ENCODE measurements around the gene FOXRED1. TPM values are rescaled to one million over a fixed set of nuclear protein-coding genes. Genes with fewer than 3 reads are reported as not detected.
"Not testable (repeated sequence)": the region's sequence is repeated elsewhere in the genome, so short reads cannot be mapped to it uniquely, and the experiment has no call there.

The FOXRED1 gene
- 22.2 TPM for total RNA-seq
- long read RNA-seq, transcript FOXRED1-201 (11 exons, 1,970 nt): major isoform, 52 of 89 reads
- long read RNA-seq, partial matches to known transcripts: 5 of 89 reads
- long read RNA-seq, other reads (novel, unspliced or antisense): 30 of 89 reads

DNA sequence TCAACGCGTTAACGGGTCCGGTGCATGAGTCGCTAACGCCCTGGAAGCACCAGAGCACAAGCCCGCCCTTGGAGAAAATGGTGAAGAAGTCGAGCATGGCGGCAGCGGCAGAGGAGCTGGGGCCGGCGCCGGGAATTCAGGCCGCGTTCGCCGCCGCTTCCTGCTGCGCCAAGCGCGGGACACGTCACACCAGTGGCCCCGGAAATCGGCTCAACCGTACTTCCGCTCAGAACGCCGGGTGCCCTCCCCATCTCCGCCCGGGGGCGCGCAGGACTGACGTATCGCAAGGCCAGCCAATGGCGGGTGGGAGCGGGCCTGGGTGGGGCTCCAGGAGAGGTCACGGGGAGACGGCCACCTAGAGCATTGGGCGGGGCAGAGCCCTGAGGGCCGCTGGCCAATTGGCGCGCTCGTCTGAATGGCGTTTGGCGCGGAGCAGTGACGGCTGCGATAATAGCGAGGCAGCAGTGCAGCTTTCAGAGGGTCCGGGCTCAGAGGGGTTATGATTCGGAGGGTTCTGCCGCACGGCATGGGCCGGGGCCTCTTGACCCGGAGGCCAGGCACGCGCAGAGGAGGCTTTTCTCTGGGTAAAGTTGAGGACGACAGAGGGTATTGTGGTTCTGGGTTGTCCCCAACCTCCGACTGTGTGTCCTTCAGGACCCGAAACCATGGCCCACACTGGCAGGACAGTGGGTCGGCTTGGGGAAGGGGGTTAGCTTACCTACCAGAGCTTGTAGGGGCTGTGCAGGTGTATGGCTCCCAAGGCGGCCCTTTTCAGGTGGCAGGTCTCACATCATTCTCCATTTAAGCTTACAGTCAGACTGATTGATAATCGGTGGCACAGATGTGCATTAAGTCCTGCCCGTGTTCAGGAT is at the start of gene FOXRED1, which contains the start of gene SRPRA:
Gene FOXRED1, plus strand, starts transcription at position 447 of the 872 bp plus-strand sequence. Its CDS starts 53 bp downstream, at position 500.
Gene SRPRA, minus strand, starts transcription at position 188 of the 872 bp plus-strand sequence. Its CDS starts 91 bp downstream, at position 97.
- peak; percentile 100 for DNase-seq (ENCODE audit: low spot score)

DNA sequence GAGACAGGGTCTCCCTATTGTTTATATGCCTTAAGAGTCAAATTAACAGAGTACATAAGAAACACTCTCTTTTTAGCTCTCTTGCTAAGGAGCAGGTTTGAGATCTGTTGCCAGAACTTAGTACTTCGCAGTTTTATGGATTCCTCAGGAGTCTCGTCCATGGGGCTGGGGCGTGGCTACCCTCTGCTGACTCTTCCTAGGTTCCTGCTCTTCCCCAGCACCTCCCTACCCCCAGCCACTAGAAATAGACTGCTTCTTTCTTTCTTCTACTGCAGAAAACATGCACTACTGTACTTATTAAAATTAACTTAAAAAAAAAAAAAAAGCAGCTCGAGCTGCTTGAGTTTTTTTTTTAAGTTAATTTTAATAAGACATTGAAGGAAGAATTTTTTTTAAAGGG is 49.4 kb upstream of the FOXRED1 start:
- no peak for DNase-seq (ENCODE audit: low spot score)

DNA sequence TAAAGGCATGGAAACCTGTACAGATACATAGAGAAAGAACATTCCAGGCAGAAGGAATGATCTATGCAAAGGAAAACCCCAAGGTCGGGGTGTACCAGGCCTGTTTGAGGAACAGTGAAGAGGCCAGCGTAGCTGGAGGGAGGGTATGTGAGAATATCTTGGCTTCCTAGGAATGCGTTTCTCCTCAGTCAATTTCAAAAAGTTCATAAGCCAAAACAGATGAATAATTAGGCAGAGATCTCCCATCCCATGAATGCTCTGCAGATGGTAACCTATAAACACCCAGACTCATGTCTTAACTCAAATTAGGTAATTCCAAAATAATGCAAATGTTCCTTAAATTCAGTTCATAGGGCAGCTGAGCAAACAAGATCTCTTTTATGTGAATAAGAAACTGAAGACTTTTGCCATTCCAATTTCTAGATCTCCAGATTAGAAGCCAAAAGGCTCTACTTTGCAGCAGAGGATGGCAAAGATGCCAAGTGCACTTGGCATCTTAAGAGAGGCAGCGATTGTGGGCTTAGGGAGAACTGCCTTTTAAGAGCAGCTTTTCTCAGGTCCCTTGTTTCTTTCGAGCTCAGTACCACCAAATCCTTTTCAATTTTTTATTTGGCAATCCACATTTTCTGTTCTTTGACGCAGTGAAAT is 44.2 kb upstream of the FOXRED1 start:
- no peak for DNase-seq (ENCODE audit: low spot score)

DNA sequence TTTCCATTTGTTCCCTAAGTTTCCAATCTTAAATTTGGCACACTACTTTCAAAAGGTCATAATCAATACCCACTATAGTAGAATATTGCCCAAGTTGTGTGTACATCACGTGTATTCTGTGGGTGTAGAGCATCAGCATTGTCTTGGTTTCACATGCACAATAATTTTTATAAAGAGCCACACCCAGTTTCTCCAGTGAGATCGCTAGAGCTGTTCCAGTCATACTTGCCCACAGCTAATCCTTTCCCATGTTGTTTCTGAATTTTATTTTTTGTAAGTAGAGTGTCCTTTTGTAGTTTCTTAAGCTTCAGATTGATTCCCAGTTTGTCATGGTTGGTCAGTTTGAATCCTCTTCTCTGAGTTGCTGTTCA is 43.7 kb upstream of the FOXRED1 start:
- DNase-seq (ENCODE audit: low spot score): no peak

DNA sequence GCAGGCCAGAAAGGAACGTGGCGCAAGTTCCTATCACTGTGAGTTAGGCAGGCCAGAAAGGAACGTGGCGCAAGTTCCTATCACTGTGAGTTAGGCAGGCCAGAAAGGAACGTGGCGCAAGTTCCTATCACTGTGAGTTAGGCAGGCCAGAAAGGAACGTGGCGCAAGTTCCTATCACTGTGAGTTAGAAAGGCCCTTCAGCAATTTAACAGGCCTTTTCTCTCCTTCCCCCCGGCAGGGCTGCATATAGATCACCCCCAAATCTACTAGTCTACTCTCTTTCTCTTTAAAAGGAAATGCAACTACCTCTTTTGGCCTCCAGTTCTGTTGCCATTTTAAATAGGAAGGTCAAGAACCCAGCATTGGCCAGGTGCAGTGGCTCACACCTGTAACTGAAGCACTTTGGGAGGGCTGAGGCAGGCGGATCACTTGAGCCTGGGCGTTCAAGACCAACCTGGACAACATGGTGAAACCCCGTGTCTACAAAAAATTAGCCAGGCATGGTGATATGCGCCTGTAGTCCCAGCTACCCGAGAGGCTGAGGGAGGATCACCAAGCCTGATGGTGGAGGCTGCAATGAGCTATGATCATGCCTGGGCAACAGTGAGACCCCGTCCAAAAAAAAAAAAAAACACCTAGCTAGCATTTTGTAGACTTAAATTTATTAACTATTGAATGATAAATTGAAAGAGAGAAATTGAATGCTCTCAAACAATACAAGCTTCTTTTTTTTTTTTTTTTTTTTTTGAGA is 42.4 kb upstream of the FOXRED1 start:
- DNase-seq (ENCODE audit: low spot score): no peak

DNA sequence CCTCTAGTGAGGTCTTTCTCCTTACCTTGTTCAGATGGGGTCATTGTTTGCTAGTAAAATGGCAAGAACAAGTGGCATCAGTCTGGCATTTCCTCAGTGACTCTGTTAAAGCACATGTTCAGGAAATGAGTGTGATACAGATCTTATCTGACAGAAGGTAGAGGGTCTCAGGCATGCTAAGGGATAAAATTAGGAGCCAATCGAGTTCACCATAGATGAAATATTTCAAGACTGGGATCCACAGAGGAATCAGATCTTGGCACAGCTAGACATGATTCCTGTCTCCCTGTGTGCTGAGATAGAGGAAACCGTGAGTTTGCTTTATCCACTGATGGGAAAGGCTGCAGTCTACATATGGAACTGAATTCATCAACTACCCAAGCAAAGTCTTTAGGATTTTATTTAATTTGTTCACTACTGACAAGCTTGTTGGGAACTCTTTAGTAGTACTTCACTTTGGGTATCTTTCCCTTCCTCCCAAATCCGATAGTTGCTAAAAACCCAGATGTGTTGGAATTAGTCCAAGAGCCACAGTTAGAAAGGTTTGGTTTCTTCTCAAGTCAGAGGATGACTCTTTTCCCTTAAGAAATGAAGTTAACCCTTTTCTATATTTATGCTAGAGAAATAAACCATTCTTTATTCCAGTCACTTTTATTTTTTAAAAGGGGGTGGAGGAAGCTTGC is 39.0 kb upstream of the FOXRED1 start:
- no peak for DNase-seq (ENCODE audit: low spot score)

DNA sequence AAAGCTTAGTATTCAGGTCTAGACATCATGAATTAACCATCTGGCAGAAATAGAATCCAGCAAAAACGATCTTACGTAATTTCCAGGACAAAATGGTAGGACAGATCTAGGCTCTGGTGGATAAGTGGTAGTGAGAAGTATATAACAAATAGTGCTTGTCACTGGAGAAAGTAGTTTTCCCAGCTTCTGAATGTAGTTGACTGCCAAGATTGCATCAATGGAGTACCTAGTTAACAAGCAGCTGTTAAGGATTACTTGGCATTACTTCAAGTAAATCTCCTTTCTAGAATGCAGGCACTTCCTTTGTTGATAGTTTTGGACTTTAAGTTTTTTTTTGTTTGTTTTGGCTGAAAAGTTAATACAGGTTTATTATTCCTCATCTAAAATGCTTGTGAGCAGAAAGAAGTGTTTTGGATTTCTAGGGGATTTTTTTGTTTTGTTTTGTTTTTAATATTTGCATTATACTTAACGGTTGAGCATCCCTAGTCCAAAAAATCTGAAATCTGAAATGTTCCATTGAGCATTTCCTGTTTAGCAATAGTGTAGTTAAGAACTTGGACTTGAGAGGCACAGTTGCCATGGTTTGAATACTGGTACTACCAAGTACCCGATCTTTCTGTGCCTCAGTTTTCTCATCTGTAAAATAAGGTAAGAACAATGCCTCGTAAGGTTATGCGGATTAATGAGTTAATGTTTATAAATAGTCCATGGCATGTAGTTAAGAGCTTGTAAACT is 37.1 kb upstream of the FOXRED1 start:
- no peak for DNase-seq (ENCODE audit: low spot score)

DNA sequence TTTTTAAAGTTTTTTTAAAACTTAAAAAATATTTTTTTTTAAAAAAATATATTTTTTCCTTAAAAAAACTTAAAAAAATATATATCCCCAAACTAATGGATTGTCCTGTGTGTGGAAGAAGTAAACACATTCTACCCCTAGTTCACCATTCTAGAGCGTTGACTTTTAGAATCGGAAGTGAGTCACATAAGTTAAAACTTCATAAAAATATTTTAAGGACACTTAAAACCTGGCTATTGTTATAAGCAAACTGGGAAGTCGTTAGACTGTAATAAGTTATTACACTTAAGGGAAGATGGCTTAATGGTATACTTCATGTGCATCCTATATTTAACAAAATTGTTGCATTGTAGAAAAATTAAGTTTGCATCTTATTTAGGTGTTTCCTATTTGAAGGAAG is 36.3 kb upstream of the FOXRED1 start:
- no peak for DNase-seq (ENCODE audit: low spot score)

DNA sequence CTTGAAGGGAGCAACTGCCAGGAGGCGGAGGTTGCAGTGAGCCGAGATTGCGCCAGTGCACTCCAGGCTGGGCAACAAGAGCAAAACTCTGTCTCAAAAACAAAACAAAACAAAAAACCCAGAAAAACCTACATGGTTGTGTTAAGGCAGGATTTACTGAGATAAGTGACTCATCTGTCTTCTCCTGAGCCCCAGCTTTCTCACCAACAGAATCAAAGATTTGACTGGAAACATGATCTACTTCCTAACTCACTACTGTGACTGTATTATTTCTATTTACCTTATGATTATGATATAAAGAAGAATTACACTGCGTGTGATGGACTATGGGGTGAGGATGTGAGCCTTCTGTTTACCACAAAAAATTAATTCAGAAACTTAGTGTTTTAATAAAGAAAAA is 35.6 kb upstream of the FOXRED1 start:
- DNase-seq (ENCODE audit: low spot score): no peak

DNA sequence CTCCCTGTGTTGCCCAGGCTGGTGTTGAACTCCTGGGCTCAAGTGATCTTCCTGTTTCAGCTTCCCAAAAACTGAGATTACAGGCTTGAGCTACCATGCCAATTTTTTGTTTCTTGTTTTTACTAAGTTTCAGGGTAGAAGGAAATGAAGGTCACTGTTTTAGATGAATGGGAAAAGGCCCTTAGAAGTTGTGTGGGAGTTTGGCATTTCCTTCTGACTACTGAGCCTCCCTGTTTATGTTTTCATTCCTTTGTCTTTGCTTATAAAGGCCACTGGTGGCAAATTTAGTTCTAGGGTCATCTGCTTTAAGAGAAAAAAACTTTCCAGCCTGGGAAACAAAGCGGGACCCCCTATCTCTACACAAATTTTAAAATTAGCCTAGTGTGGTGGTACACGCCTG is 22.3 kb upstream of the FOXRED1 start:
- DNase-seq (ENCODE audit: low spot score): no peak

DNA sequence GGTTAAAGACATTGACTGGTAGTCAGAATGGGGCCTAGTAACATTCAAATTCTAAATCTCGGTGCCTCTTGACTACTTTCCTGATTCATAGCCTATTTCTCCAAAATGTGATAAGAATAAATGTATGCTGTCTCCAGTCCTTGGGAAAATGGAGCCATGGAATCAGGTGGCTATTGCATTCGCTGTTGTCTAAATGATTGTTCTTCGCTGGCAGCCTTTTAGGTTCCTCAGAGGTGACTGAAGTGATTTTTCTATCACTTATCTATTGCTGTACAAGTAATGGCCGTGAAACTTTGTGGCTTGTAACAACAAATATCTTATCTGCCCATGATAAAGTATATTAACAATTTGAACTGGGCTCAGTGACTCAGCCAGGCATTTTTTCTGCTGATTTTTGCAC is 15.7 kb upstream of the FOXRED1 start:
- no peak for DNase-seq (ENCODE audit: low spot score)

DNA sequence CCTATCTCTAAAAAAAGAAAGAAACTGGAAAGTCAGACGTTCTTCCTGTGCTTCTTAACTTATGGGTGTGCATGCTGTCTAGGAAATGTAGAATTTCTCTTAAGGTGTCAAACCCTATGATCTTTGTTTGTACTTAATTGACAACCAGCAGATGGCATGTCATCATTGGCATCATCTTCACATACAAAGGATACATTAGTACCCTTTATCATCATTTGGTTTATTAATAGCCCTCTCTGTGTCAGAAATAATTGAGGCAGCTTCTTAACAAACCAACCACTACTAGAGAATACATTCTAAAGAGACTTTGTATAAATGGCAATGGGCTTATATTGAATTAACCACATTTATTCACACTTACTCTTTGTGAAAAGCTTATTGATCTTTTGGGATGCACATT is 14.1 kb upstream of the FOXRED1 start:
- no peak for DNase-seq (ENCODE audit: low spot score)

DNA sequence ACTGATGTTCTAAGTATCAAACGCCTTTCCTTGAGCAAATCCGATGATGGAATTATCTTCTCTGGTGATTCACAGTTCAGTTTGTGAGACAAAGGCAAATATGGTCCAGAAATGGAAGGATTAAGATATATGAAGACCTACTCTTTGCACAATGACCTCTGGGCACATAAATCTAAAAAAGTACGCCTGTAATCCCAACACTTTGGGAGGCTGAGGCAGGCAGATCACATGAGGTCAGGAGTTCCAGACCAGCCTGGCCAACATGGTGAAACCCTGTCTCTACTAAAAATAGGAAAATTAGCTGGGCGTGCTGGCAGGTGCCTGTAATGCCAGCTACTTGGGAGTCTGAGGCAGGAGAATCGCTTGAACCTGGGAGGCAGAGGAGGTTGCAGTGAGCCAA is 13.4 kb upstream of the FOXRED1 start:
- not testable (repeated sequence) for DNase-seq (ENCODE audit: low spot score)

DNA sequence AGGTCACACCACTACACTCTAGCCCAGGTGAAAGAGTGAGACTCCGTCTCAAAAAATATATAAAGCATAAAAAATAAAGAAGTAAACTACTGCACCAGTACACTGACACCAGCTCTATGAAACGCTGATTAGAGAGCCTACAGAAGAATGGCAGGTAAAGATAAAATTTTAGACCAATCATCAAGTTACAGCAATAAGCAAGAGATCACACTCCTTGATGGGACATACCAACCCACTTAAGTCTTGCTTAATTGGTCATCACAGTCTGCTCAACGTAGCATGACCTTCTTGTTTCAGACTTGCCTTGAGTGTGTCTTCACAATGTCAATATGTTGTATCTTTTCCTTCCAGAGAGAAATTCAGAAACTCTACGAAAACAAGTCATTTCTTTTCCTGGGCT is 12.7 kb upstream of the FOXRED1 start:
- DNase-seq (ENCODE audit: low spot score): no peak

DNA sequence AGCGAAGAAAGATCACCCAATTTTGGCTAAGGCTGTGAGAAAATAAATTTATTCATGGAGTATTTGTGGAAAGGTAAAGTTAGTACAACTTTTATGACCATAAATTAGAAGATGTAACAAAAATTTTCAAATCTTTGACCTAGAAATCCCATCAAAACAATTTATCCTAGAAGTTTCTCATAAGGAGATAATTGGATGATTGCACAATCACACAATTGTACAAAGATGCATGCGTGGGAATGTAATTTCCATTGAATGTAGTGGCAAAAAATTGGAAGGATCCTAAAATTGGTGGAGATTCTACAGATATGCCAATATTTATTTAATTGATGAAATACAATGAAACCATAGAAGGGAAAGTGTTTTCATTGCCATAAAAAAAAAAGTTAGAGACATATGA is 11.8 kb upstream of the FOXRED1 start:
- no peak for DNase-seq (ENCODE audit: low spot score)

DNA sequence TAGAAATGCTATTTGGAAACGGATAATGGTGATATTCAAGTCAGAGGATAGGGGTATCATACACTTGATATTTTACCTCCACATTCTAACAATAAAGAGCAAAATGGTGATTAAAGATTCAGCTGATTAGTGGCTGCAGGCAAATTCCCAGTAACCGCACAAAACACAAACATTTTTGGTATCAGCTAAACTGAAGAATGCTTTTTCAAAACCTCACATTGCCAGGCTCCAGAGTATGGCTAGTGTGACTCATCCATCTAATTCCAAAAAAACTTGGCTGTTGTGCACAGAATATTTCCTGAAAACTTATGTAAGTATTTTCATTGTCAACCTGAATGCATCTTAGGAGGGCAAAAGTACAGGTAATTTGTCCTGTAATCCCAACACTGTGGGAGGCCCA is 11.2 kb upstream of the FOXRED1 start:
- no peak for DNase-seq (ENCODE audit: low spot score)

DNA sequence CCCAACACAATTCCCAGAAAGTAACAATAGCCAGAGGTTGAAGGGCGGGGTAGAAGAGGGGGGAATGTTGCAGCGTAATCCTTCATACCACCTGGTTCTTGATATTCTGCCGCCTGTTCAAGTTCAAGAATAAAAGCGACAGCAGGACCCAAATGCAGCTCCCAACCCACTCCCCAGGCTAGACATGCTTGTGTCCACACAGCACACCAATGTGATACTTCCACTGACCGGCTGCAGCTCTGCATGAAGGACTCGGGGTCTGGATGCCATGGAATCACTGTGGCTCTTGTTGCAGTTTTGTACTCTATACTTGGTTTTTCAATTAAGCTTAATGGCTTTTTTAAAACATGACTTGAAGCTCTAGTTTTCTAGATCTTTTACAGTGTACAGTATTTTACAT is 6.7 kb upstream of the FOXRED1 start:
- no peak for DNase-seq (ENCODE audit: low spot score)

DNA sequence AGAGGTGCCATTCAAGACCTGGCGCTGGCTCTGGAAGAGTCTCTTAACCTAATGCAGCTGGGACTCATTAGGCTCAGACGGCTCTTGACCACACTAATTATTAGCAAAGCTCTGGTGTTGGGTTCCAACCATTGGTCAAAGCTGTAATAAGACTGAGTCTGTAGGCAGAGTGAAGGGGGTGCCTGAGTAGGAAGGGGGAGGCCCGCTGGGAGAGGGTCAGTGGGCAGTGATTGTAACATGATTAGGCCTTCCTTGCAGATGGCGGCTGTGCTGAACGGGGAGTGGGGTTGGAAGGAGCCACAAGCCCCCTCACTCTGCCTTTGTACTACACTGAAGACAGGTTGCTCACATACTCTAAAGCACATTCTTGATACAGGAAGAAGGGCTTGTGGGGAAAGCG is 5.5 kb upstream of the FOXRED1 start:
- DNase-seq (ENCODE audit: low spot score): no peak

DNA sequence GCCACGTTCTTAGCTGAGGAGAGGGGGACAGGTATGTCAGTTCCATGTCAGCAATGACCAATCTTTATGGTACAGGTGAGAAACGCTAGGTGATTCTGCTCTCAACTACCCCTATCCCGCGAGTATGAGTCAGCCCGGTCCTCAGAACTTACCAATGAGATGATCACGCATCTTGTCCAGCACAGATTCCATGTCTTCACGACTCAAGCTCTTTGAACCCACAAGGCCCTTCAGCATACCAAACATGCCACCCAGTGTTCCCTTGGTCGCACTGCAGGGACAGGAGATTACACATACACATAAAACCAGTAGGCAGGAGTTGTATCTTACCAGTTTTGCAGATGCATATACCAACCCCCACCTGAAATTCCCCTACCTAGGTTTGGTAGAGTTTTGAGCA is 3.1 kb upstream of the FOXRED1 start:
- DNase-seq (ENCODE audit: low spot score): no peak

DNA sequence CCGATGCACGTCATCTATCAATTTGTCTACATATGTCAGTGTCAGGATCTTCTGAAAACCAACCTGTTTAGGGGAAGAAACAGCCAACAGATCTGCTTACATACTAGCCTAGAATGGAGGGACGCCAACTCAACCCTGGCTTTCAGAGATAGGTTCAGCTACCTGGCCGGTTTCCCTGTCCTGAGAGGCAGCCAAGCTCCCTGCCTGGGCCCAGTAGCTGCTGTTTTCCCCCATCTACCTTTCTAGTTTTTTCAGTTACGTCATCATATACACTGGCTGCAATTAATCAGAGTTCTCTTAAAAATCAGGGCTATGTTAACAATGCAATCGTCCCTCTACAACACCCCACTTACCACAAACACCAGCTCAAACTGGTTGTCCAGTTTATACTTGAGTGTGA is 1.3 kb upstream of the FOXRED1 start:
- DNase-seq (ENCODE audit: low spot score): no peak

DNA sequence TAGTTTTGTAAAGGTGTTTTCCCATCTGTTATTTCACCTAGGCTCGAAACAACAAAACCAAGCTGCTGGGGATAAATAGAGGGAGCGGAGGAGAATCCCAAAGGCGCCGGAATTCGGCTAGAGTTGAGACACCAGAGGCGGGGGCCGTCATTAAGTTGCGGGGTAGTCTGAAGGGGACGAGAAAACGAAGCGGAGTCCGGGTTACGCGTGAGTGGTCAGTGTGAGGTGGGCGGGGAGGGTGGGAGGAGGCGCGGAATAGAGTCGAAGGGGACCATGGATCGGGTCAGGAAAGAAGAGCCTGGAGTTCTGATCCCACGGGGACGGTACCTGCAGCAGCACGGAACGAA is 620 bp upstream of the FOXRED1 start:
- DNase-seq (ENCODE audit: low spot score): no peak

All from mesenteric fat pad (tissue), 1 donor.